NCI-H460 (cell line): ENCODE measurements around the gene SEMA6D. TPM values are rescaled to one million over a fixed set of nuclear protein-coding genes. Genes with fewer than 3 reads are reported as not detected.
"Not testable (repeated sequence)": the region's sequence is repeated elsewhere in the genome, so short reads cannot be mapped to it uniquely, and the experiment has no call there.

Source experiments
- DNase-seq: peaks from one replicate; pipeline ENCODE4 v3.0.0-alpha.2; 2016; ENCODE audit warnings: low read depth; ENCODE audit errors: extremely low read depth
- total RNA-seq: library from RNA; depleted of rRNA; stranded (reverse); fragments of >200 nt; shearing (Covaris generic); gene quantifications from 2 replicates; pipeline ENCODE4 v1.2.3, GENCODE V29; 2014

The SEMA6D gene
- total RNA-seq, 1 experiment from 2014 or later = 0.02 TPM

GRCh38 chr15:47718497-47719437 is 1.5 kb downstream of the SEMA6D start:
- no peak for DNase-seq

DNA sequence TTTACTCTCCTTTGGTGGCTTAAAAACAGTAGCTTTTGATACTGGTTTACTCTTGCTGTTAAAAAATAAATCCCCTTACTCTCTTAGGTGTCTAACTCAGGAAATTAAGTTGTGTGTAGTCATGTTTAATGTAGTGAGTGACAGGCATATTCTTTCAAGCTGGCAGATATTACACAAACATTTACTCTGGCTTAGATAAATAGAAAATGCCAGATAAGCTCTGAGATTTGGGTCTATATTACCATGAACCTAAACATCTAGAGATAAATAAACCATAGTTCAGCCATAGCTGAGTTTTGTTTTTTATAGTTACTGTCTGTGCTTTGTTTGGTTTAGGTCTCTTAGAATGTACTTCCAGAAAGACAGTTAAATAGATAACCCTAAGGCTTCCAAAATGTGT is 2.4 kb downstream of the SEMA6D start:
- no peak for DNase-seq

- DNase-seq = no peak
Observed at GRCh38 chr15:47720555-47720954, 3.2 kb downstream of the SEMA6D start.

- DNase-seq = no peak
Observed at GRCh38 chr15:47721676-47722075, 4.4 kb downstream of the SEMA6D start.

DNA sequence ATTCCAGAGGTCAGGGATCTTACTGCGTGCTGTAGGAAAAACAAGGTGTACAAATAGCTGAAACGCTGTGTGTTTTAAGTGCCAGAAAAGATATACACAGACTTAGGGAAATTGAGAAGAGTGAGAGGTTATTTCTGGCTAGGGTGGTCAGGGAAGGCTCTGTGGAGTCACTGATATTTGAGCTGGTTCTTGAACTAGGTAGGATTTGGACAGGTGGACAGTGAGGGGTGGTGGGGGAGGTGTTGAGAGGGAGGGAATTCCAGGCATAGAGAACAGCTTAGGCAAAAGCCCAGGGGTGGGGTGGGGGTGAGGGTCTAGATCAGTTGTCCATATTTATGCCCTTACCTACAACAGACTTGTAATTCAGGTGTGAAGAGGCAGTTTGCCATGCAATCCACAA is 7.0 kb downstream of the SEMA6D start:
- no peak for DNase-seq

- DNase-seq = no peak
Observed at GRCh38 chr15:47725051-47725450, 7.7 kb downstream of the SEMA6D start.

DNA sequence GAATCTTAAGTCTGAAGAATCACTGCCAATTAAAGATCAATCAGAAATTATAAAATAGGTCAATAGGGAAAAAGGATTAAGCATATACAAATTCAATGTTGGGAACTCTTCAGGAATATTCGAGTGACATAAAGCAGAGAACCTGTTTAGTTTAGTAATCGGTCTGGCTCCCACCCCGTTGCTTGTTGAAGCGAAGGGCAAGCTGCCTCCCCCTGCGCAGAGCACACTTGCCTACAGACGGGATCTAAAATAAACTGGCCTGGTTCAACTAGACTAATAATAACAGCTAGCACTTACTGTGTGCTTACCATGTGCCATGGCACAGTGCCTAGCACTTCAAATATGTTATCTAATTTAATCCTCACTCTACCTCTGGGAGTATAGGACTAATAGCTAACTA is 8.6 kb downstream of the SEMA6D start:
- no peak for DNase-seq

DNA sequence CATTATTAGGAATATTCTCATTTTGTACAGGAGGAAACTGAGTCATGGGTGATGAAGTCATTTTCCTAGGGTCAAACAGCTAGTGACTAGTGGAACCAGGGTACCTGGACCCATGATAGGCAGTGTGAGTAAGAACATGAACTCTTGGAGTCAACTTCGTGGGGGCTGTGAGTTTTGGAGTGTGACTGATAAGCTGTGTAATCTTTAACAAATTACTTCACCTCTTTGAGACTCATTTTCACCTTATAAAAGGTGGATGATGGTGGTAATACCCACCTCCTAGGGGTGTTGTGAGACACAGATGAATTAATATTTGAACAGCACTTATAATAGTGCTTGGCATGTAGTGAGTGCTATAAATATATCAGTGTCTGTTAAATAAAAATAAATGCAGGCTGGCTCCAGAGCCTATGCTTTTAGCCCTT is 9.1 kb downstream of the SEMA6D start:
- no peak for DNase-seq

GRCh38 chr15:47727137-47727536 is 9.8 kb downstream of the SEMA6D start:
- DNase-seq = no peak

GRCh38 chr15:47727676-47728075 is 10.4 kb downstream of the SEMA6D start:
- no peak for DNase-seq

- no peak for DNase-seq
Observed at GRCh38 chr15:47728426-47728825, 11.1 kb downstream of the SEMA6D start.

- no peak for DNase-seq
Observed at GRCh38 chr15:47728886-47729285, 11.6 kb downstream of the SEMA6D start.

DNA sequence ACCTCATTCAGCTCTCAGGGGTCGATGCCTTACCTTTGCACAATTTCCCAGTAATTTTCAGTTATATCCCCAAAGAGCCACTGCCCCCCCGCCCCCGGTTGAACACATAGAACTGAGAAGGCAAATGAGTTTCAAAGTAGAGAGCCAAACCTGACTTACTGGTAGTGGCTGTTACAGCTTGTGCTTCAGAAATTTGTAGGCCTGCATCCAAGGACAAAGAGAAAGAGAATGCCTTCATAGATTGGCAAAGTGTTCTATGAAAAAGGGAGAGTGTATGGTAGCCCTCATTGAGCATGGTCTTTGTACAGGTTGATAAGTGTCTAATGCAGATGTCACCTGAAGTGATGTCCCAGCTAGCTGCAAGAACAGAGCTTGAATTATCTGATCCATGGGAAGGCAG is 13.9 kb downstream of the SEMA6D start:
- no peak for DNase-seq

DNA sequence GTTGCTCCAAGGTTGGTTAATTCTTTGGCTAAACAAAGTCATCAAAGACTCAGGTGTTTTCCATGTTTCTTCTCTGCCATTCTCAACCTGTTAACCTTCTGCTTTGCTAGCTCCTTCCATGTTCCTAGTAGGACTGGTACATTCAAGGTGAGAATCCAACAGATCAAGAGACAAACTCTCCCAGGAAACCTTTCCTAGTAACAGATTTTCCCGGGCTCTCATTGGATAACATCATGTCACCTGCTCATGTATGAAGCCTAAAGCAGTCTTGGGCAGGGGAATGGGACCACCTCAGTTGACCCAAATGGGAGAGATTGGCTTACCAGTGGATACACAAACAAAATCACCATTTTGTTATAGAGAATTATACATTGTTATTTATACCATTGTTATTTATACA is 14.9 kb downstream of the SEMA6D start:
- DNase-seq = no peak

DNA sequence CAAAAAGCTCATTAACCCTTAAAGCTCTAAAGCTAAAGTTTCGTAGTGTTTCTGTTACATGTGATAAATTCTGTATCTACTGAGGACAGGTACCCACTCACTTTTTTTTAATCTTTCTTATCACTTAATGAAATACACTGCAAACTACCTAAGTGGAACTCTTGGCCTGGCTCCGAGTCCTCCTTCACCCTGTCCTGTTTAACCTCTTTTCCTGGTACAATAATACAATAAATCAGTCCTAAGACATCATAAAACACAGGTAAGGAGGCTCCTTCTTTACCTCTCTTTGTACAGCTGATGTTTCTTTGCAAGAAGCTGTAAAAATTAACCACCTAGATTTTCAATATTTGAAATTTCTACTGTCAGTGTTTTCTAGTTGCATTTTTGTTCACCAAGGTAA is 15.8 kb downstream of the SEMA6D start:
- DNase-seq = no peak

GRCh38 chr15:47736143-47736786 is 19.0 kb downstream of the SEMA6D start:
- DNase-seq = no peak

DNA sequence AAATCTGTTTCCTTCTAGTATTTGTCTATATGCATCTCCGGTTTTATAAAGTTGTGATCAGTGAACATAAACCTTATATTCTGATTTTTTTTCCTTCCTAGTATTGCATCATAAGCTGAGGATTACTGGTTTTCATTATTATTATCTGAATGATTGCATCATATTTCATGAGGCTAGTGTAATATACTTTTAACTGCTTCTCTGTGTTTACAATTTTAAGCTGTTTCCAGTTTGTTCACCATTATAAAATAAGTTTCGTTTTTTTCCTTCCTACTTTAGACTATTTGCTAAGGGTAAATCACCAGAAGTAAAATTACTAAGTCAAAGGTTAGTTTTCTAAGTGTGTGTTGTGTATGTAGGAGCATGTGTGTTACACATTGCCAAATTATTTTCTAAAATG is 20.2 kb downstream of the SEMA6D start:
- DNase-seq = no peak

DNA sequence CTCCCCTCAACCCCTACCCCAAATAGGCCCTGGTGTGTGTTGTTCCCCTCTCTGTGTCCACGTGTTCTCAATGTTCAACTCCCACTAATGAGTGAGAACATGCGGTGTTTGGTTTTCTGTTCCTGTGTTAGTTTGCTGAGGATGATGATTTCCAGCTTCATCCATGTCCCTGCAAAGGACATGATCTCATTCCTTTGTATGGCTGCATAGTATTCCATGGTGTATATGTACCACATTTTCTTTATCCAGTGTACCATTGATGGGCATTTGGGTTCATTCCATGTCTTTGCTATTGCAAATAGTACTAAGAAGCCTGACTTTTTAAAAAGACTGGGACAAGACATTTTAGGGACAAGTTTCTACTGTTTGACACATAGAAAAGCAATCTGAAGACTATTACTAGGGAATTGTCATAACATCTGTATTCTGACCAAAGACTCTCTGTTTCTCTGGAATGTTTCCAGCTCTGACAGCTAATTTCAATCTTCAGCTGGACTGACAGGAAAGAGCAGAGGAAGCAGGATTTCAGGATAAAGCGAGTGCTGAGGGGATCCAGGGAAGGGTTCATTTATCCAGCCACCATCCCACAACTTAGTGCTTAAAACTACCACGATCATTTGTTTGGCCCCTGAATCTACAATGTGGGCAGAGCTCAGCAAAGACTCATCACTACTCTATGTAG is 21.0 kb downstream of the SEMA6D start:
- DNase-seq = not testable (repeated sequence)

DNA sequence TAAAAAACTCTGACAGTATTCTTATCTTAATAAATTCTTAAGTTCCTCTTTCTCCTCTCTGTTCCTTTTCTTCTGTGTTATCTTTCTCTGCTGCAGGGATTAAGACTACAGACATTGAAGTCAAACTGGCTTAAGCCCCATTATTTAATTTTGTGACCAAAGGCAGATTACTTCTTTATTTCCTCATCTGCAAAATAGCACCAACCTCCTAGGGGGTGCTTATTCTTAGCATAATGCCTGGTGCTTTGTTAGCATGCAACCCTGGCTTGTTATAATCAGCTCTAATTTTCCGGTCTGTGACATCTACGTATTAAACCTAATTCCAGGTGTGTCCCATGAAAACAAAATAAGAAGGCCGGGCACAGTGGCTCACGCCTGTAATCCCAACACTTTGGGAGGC is 23.8 kb downstream of the SEMA6D start:
- DNase-seq = no peak

- no peak for DNase-seq
Observed at GRCh38 chr15:47741907-47742306, 24.6 kb downstream of the SEMA6D start.

DNA sequence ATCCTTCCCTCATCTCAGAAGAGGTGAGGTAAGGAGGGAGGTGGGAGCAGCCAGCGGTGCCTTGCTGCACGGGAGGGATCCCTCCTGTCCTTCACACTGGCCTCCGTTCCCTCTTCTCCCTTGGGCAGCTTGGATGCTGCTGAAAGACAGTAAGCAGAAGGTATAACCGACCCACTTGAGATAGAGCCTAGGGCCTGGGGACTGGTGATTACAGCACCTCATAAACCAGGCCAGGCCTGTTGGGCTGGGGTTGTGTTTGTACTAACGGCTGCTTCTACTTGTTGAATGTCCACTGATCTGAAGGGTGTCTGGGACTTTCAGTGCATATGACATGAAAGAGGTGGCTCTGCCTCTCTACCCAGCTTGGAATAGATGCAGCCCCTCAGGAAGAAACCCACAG is 25.0 kb downstream of the SEMA6D start:
- no peak for DNase-seq

DNA sequence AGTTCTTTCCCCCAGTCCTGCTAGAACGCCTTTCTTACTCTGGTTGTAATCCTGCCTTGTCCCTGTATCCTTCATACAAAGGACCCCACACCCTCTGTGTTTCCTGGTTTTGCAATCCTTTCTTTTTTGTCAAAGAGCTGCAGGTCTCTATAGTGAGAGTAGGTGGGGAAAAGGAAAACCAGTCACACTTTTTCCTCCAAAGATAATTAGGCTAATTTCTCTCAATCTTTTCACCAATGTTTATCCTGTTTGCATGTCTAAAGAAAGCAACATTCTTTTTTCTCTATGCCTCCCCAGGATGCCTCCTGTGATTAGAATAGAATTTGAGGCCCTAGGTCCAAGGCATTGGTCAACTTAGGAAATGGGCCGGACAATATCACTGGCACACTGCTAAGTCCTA is 25.4 kb downstream of the SEMA6D start:
- DNase-seq = no peak
